ENCODE measurements around the gene KCMF1.

Gene KCMF1

GRCh38 chr2:84956334-84957297, 14.3 kb upstream of the KCMF1 start:
- DNase-seq = no peak

GRCh38 chr2:84957771-84958134, 13.2 kb upstream of the KCMF1 start:
- DNase-seq = no peak

GRCh38 chr2:84958135-84959059, 12.6 kb upstream of the KCMF1 start:
- DNase-seq = peak; percentile 25

- no peak for DNase-seq
These were observed 11.8 kb upstream of the KCMF1 start for GRCh38 chr2:84959095-84959565.

- no peak for DNase-seq
These were observed 11.1 kb upstream of the KCMF1 start for GRCh38 chr2:84959566-84960506.

- no peak for DNase-seq
These were observed 8.0 kb upstream of the KCMF1 start for GRCh38 chr2:84962917-84963316.

- DNase-seq = no peak
These were observed 7.7 kb upstream of the KCMF1 start for GRCh38 chr2:84963323-84963691.

GRCh38 chr2:84963692-84964405, 7.1 kb upstream of the KCMF1 start:
- DNase-seq = no peak

GRCh38 chr2:84964406-84965191, 6.4 kb upstream of the KCMF1 start:
- no peak for DNase-seq

GRCh38 chr2:84965192-84965516, 5.8 kb upstream of the KCMF1 start:
- no peak for DNase-seq

- no peak for DNase-seq
These were observed 5.1 kb upstream of the KCMF1 start for GRCh38 chr2:84965827-84966226.

GRCh38 chr2:84966731-84967130, 4.2 kb upstream of the KCMF1 start:
- DNase-seq = no peak

- no peak for DNase-seq
These were observed 1.3 kb upstream of the KCMF1 start for GRCh38 chr2:84969511-84970209.

GRCh38 chr2:84970210-84970867, 622 bp upstream of the KCMF1 start:
- DNase-seq = no peak

GRCh38 chr2:84971510-84972206, 697 bp downstream of the KCMF1 start:
- DNase-seq = no peak

GRCh38 chr2:84972207-84972783, 1.3 kb downstream of the KCMF1 start:
- no peak for DNase-seq

- DNase-seq = no peak
These were observed 2.0 kb downstream of the KCMF1 start for GRCh38 chr2:84972932-84973331.

GRCh38 chr2:84980263-84980983, 9.5 kb downstream of the KCMF1 start:
- DNase-seq = no peak
